IPS-18c (cell line): ENCODE measurements around the gene CCDC68.

Source experiments
- H3K4me3 ChIP-seq: 2 replicates; pipeline ENCODE4 v1.7.0; 2013; ENCODE audit warnings: low read depth, mild to moderate bottlenecking, low read length, moderate library complexity; ENCODE audit not compliant: insufficient read depth
- H3K9me3 ChIP-seq: one replicate; pipeline ENCODE4 v1.6.1; 2013; ENCODE audit warnings: mild to moderate bottlenecking, low read length, moderate library complexity; ENCODE audit not compliant: control insufficient read depth, insufficient read depth

Gene CCDC68

GRCh38 chr18:54939361-54939917 is 19.8 kb downstream of the CCDC68 start:
- Histone ChIP-seq H3K4me3 (no peak overlapping the region), H3K9me3 (no peaks in the 10 kb centered on the region)

GRCh38 chr18:54938506-54938905 is 20.8 kb downstream of the CCDC68 start:
- H3K9me3 ChIP-seq = no peaks in the 10 kb centered on the region
- no peak overlapping the region for H3K4me3 ChIP-seq

- no peak overlapping the region for H3K4me3 ChIP-seq
Observed at GRCh38 chr18:54932472-54932871, 26.8 kb downstream of the CCDC68 start.

GRCh38 chr18:54931152-54931551 is 28.1 kb downstream of the CCDC68 start:
- no peaks in the 10 kb centered on the region for H3K9me3 ChIP-seq
- H3K4me3 ChIP-seq = no peak overlapping the region

More at GRCh38 chr18:54932472-54932871, 26.8 kb downstream of the CCDC68 start:
- no peaks in the 10 kb centered on the region for H3K9me3 ChIP-seq

GRCh38 chr18:54928236-54928635 is 31.0 kb downstream of the CCDC68 start:
- no peaks in the 10 kb centered on the region for H3K9me3 ChIP-seq
- H3K4me3 ChIP-seq = no peak overlapping the region

GRCh38 chr18:54926593-54927325 is 32.5 kb downstream of the CCDC68 start:
- Histone ChIP-seq H3K4me3 (no peak overlapping the region), H3K9me3 (no peaks in the 10 kb centered on the region)

- H3K4me3 ChIP-seq = no peak overlapping the region
- no peaks in the 10 kb centered on the region for H3K9me3 ChIP-seq
Observed at GRCh38 chr18:54924948-54925347, 34.3 kb downstream of the CCDC68 start.

GRCh38 chr18:54923339-54923956 is 35.8 kb downstream of the CCDC68 start:
- Histone ChIP-seq H3K9me3 (no peaks in the 10 kb centered on the region), H3K4me3 (no peak overlapping the region)

GRCh38 chr18:54919412-54919811 is 39.8 kb downstream of the CCDC68 start:
- no peak overlapping the region for H3K4me3 ChIP-seq
- no peaks in the 10 kb centered on the region for H3K9me3 ChIP-seq

GRCh38 chr18:54918060-54918459 is 41.2 kb downstream of the CCDC68 start:
- no peak overlapping the region for H3K4me3 ChIP-seq
- no peaks in the 10 kb centered on the region for H3K9me3 ChIP-seq

- no peaks in the 10 kb centered on the region for H3K9me3 ChIP-seq
- H3K4me3 ChIP-seq = no peak overlapping the region
Observed at GRCh38 chr18:54916507-54916906, 42.8 kb downstream of the CCDC68 start.

GRCh38 chr18:54914816-54915215 is 44.4 kb downstream of the CCDC68 start:
- H3K4me3 ChIP-seq = no peak overlapping the region
- H3K9me3 ChIP-seq = no peaks in the 10 kb centered on the region

- H3K9me3 ChIP-seq = no peaks in the 10 kb centered on the region
- H3K4me3 ChIP-seq = no peak overlapping the region
Observed at GRCh38 chr18:54911551-54911950, 47.7 kb downstream of the CCDC68 start.

- Histone ChIP-seq H3K4me3 (no peak overlapping the region), H3K9me3 (no peaks in the 10 kb centered on the region)
Observed at GRCh38 chr18:54910161-54910919, 48.9 kb downstream of the CCDC68 start.

- Histone ChIP-seq H3K4me3 (no peak overlapping the region), H3K9me3 (no peaks in the 10 kb centered on the region)
Observed at GRCh38 chr18:54909538-54909937, 49.7 kb downstream of the CCDC68 start.

GRCh38 chr18:54906331-54907185 is 52.7 kb downstream of the CCDC68 start:
- H3K4me3 ChIP-seq = no peak overlapping the region
- no peaks in the 10 kb centered on the region for H3K9me3 ChIP-seq

GRCh38 chr18:54905629-54906028 is 53.6 kb downstream of the CCDC68 start:
- Histone ChIP-seq H3K4me3 (no peak overlapping the region), H3K9me3 (no peaks in the 10 kb centered on the region)
